GM18870 (cell line): ENCODE measurements around the gene SPOCK1.
"Not testable (repeated sequence)": the region's sequence is repeated elsewhere in the genome, so short reads cannot be mapped to it uniquely, and the experiment has no call there.

Experiments
- ATAC-seq: cut with Tn5 transposase; IDR thresholded peaks from one replicate; pipeline ENCODE4 v1.9.1; 2021; ENCODE audit warnings: moderate library complexity; ENCODE audit not compliant: unreplicated experiment

Gene SPOCK1

GRCh38 chr5:137498736-137499505 is at the start of gene SPOCK1:
Gene SPOCK1 (minus strand): TSS chr5:137499326.
- no peak for ATAC-seq

GRCh38 chr5:137545956-137546355 is 46.8 kb upstream of the SPOCK1 start:
- no peak for ATAC-seq

GRCh38 chr5:137535449-137535848 is 36.3 kb upstream of the SPOCK1 start:
- not testable (repeated sequence) for ATAC-seq

- ATAC-seq, result no peak
Observed at GRCh38 chr5:137533963-137534362, 34.8 kb upstream of the SPOCK1 start.

GRCh38 chr5:137531266-137531665 is 32.1 kb upstream of the SPOCK1 start:
- ATAC-seq, result no peak

GRCh38 chr5:137521246-137521645 is 22.1 kb upstream of the SPOCK1 start:
- no peak for ATAC-seq

- no peak for ATAC-seq
Observed at GRCh38 chr5:137516961-137517360, 17.8 kb upstream of the SPOCK1 start.

GRCh38 chr5:137516251-137516797 is 17.2 kb upstream of the SPOCK1 start:
- no peak for ATAC-seq

- no peak for ATAC-seq
Observed at GRCh38 chr5:137515238-137515637, 16.1 kb upstream of the SPOCK1 start.

GRCh38 chr5:137510671-137511070 is 11.5 kb upstream of the SPOCK1 start:
- ATAC-seq, result no peak

- no peak for ATAC-seq
Observed at GRCh38 chr5:137507150-137507549, 8.0 kb upstream of the SPOCK1 start.

- ATAC-seq, result no peak
Observed at GRCh38 chr5:137506296-137506695, 7.2 kb upstream of the SPOCK1 start.

- ATAC-seq, result no peak
Observed at GRCh38 chr5:137504916-137505315, 5.8 kb upstream of the SPOCK1 start.

GRCh38 chr5:137503456-137503855 is 4.3 kb upstream of the SPOCK1 start:
- no peak for ATAC-seq

- ATAC-seq, result no peak
Observed at GRCh38 chr5:137502632-137503031, 3.5 kb upstream of the SPOCK1 start.

GRCh38 chr5:137501846-137502406 is 2.8 kb upstream of the SPOCK1 start:
- no peak for ATAC-seq

- no peak for ATAC-seq
Observed at GRCh38 chr5:137501226-137501625, 2.1 kb upstream of the SPOCK1 start.

- no peak for ATAC-seq
Observed at GRCh38 chr5:137500615-137501225, 1.6 kb upstream of the SPOCK1 start.

- not testable (repeated sequence) for ATAC-seq
Observed at GRCh38 chr5:137499506-137499847, 351 bp upstream of the SPOCK1 start.

- ATAC-seq, result no peak
Observed at GRCh38 chr5:137498301-137498735, 808 bp downstream of the SPOCK1 start.

GRCh38 chr5:137497396-137498290 is 1.5 kb downstream of the SPOCK1 start:
- no peak for ATAC-seq
